Measurements from ENCODE around the gene CCNL1.

GRCh38 chr3:157155591-157155990 lies 4.4 kb downstream of the CCNL1 start:
- no peak for TF ChIP-seq CTCF (conservative IDR thresholded peaks at IDR 0.05; ENCODE audit: low read length)
- no peak for TF ChIP-seq EZH2phosphoT487 (IDR thresholded peaks at IDR 0.05; ENCODE audit: borderline replicate concordance)

All from Loucy (cell line).